HG03066 (cell line): ENCODE measurements around the gene DPCD.
"Not testable (repeated sequence)": the region's sequence is repeated elsewhere in the genome, so short reads cannot be mapped to it uniquely, and the experiment has no call there.

Experiments used
- ATAC-seq: cut with Tn5 transposase; IDR thresholded peaks from one replicate; pipeline ENCODE4 v1.9.1; 2021; ENCODE audit warnings: low read depth; ENCODE audit not compliant: unreplicated experiment

DPCD gene

DNA sequence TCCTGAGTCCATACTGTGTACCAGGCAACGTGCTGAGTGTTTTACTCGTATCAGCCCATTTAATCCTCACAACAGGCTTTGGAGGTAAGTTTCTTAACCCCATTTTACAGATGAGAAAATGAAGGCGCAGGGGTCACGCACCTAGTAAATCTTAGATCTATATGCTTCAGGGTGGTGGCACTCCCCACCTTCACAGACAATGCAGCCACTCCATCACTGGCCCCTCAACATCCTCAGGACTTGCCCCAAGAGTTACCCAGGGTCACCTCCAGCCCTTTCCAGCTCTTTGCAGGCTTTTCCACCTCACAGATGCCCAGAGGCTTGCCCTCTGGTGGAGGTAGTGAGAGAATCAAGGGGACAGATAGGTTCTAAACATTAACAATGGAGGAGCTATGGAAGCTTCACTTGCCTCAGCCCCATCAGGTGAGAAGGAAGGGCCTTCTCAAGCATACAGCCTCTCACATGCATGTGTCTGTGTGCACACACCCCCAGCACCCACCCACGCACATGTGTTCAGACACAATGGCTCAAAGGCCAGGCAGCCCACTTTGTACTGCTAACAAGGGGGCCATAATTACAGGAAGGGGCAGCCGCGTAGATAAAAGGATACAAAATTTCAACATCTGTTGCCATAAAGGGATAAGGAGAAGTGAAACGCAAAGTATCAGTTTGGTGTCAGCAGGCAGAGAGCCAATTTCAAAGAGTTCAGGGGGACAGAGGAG is 29.1 kb downstream of the DPCD start:
- no peak for ATAC-seq

DNA sequence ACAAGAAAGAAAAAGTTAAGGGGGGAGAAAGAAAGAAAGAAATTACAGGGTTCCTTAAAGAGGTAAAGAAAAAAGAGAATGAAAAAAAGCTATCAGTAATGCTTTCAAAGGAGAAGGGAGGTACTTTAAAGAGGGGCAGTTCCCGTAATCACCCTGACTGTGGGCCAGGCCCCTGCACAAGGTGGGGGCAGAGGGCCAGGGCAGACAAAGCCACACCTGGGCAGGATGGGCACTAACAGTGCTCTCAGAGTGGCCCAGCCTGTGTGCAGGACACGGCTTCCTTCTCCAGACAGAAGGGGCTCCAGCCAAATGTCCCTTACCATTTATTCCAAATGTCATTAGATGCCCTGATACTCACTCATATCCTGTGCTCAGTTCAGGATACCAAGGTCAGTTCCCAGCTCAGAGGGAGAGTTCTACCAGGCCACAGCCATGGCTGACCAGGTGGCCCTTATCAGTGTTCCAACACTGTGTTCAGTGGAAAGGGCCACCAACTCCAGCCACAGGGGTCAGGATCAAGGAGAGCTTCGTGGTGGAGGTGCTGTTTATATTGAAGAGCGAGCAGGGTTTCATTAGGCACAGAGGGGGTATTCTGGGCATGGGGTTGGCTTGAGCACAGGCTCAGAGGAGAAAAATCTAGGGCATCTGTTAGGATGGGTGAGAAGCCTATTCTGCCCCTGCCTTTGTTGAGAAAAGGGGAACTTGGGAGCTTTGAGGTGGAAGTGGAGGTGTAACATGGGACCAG is 29.9 kb downstream of the DPCD start:
- ATAC-seq = no peak

DNA sequence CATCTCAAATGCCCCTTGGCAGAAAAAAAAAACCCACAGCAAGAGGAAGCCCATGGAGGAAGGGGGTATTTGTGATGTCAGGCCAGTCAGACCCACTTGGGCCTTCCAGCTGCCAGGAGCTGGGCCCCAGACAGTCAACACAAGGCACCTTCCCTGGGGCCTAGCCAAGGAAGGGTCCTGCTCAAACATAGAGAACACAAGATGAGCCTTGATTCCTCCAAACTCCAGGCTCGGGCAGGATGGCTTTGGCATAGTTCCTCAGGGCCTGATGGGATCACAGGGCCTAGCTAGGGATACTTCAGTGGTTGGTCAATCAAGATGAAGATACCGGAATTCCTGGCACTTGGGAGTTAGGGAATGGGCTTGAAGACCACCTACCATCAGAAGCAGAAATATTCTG is 30.8 kb downstream of the DPCD start:
- ATAC-seq = no peak

DNA sequence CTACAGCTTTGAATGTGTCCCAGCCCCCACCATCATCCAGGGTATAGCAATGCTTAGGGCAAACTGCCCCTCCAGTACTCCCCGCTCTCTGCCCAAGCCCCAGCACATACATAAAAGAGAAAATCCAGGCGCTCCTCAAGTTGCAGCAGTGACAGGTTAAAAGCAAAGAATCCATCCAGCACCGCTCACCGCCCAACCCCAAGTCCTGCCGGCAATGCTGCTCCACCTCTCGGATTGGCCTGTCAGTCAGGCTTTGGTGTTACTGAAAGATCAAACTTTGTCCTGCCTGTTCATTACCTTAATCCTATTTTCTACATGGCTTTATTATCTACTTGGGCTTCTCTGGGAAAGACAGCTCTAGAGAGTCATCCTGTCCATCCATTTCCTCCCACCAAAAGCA is 31.9 kb downstream of the DPCD start:
- no peak for ATAC-seq

DNA sequence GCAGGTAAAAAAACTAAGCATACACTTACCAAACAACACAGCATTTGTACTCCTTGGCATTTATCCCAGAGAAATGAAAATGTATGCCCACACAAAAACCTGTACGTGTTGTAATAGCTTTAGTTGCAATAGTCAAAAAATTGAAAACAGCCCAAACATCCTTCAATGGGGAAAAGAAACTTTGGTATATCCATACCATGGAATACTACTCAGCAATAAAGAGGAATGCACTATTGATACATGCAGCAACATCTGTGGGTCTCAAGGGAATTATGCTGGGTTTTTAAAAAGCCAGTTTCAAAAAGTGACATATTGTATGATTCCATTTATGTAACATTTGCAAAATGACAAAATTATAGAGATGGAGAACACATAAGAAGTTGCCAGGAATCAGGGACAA is 35.4 kb downstream of the DPCD start:
- ATAC-seq = no peak

DNA sequence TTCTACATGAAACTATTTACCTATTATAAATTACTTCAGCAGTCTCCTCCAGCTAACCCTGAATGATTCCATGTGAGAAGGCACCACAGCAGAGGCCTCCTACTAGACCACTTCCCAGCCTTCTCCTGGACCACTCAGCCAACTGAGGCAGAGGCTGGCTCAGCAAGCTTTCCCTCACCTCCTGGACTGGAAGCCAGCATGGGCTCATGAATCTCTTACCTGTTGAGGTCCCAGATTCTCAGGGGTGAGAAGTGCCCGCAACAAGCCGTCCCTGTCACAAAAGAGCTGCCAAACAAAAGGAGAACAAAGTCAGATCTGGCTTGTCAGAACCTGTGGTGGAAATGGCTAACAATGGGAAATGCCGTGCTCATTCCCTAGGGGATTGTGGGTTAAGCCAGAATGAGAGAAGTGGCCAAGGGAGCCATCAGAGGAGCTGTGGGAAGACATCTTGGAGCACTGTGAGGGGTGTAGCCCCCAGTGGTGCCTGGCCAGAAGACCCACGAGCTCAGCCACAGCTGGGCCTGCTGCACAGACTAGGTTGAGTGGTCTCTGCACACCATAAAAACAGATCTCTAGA is 36.5 kb downstream of the DPCD start:
- ATAC-seq = no peak

DNA sequence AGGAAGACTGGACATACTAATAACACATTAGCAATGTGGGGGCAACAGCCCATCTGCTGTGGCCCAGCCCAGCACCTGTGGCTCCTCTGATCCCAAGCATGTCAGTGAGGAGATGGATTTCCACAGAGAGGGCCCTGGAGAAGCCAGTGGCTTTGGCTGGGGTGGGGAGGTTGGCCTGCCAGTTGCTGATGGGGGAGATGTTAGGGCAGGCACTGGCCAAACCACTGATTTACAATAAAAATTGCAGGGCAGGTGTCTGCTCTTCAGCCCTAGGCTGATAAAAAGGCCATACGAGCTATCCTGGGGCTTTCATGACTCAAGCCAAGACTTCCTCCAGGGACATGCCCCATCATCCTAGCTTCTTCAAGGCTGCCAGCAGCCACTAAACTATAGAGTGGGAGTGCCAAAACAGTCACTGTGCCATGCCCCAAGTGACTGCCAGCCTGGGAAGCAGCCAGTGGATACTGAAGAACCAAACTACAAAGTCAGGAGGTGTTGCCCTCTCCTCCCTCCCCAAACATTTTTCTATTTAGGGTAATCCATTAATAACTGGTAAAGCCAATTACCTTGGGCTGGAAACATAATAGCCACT is 37.8 kb downstream of the DPCD start:
- ATAC-seq = no peak

DNA sequence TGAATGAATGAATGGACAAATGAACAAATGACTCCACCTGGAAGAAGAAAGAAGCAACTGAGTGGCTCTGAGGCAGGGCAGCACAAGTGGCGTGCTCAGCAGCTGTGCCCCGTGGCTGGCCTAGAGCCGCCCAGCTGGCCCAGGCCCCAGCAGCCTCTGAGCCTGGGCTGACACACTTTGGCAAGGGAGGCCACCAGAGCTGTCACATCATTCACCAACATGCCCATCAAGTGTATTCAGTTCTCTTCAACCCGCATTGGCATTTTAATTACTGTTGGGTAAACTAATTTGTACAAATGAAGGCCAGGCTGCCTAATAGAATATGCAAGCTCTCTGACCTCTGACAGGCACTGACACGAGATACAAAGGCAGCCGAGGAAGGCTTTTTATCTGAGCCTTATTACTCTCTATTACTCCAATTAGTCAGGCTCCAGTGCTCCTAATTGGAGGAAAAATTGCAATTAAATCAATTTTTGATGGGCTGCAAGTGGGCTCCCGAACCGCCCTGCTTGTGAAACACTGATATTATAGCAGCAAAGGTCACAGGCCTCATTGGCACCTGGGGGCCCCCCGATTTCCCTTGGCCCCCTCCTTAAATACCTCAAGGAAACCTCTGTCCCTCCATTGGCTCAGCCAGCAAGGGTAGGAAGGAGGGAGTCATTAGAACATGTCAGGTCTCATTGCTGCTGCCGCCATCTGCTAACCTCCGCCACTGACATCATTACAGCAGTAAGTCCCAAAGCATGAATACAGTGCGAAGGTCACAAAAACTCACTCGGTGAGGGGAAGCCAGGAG is 41.9 kb downstream of the DPCD start:
- ATAC-seq = no peak

DNA sequence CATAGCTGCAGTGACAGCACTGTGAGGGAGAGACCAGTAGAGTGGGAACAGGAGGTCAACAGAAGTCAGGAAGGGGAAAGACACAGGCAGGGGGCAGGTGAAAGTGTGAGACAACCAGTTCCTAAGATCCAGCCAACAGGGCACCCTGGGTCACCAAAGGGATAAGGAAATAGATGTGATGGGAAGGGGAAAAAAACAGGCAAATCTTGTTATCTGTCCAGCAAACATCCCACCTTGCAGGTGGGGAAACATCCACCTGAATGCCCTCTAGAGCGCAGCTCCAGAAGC is 42.5 kb downstream of the DPCD start:
- ATAC-seq = no peak

DNA sequence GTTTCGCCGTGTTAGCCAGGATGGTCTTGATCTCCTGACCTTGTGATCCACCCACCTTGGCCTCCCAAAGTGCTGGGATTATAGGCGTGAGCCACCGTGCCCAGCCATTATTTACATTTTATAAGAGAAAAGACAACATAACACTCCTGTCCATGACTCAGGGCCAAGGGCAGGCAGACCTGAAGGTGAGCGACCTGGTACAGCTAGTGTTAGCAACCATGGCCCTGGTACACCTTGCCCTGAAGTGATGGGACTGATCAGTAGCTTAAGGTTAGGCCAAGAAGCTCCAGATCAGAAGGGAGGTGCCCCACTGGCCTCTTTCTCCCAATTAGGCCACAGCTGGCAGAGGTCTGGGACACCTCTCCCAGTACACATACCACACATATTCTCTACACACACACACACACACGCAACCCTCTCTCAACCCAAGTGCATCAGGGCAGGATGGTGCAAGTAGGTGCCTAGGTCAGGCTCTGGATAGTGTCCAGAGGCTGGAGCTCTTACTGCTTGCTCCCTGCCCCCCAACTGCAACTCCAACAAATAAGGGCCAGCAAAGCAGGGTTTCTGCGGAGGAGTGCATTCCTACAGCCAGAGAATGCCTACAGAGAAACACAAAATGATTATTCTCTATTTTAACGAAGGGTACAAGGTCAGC is 43.8 kb downstream of the DPCD start:
- ATAC-seq = no peak

DNA sequence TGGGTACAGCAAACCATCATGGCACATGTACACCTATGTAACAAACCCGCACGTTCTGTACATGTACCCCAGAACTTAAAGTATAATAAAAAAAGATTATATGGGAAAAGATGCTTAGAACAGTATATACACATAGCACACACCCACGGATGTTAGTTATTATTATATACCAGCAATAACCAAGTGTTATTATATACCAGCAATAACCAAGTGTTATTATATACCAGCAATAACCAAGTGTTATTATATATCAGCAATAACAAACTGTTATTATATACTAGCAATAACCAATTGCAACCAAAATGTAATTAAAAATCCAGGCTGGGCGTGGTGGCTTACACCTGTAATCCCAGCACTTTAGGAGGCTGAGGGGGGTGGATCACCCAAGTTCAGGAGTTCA is 45.4 kb downstream of the DPCD start:
- ATAC-seq = not testable (repeated sequence)

DNA sequence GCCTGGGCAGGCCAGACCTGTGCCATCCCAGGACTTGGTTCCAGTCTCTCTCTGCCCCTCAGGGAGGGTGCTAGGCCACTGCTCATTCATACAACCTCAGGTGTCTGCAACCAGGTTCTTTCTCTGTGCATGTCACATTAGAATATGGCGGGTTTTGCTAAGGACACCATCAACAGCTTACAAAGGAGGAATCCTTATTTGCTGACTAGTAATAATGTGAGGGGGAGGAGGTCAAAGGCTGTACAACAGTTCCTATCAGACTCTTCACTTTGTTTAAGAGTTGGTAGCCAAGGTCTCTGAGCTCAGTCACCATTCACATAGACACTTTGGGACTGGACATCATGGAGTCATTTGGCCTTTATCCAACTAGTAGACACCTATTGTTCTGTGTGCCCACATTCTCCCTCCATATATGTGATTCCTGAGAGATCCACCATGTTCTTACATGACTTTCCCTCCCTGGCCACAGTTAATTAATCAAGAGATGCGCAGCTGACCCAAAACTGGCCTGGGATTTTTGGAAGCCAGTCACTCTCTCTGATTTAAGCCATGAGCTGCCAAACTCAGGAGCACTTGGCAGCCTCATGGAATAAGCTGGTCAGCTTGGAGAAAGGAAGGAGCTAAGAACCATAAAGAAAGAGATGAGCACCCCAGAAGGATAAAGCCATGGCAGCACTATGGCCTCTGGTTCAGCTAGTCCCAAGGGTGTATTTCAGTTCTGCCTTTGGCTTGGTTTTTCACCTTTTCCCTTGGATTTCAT is 51.2 kb downstream of the DPCD start:
- ATAC-seq = no peak

DNA sequence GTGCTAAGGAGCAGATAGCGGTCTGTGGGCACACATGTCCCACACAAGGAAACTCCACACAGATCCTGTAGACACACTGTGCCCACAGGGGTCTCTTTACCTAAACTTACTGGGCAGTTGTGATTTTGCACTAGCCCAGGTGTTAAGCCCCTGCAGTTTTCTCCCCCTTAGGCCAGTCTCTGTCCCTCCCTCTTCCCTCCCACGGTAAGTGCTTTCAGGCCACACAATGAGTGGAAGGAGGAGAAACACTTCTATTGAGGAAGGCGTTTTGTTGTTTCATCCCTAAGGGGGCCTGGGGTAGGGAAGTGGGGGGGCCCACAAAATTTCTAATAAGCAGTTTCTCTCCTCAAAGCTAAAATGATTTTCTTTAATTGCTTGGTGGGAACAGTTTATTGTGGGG is 55.4 kb downstream of the DPCD start:
- ATAC-seq = no peak

DNA sequence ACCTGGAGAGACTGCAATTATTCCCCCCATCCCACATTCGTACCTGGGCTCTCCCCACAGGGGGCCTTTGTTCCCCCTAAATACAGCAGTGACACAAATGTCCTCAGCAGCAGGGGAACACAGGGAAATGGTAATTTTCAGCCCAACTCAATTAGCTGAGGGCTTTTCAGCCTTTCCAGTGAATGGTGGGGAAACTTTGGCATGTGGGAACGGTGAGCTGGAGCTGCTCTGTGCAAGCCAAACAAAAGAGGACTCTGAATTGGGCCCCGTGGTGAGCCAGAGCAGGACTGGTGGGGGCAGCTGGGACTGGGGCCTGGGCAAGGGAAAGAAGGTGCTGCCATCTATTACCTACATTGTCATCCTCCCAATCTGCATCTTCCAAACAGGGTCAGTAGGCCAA is 55.9 kb downstream of the DPCD start:
- no peak for ATAC-seq

DNA sequence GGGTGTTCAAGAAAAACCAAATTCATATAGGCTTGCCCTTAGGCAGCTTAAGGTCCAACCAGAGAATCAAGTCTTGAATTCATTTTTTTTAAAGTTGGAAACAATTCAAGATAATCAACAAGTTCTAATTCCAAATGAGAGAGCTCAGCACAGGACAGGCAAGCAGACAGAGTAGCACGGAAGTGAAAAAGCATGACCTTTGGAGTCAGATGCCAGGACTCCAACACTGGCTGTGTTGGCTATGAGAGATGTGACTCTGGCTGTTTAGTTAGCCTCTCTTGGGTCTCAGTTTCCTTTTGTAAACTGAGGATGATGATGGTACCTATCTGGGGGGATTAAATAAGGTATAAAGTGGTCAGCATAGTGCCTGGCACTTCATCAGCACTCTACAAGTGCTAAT is 57.5 kb downstream of the DPCD start:
- ATAC-seq = no peak

DNA sequence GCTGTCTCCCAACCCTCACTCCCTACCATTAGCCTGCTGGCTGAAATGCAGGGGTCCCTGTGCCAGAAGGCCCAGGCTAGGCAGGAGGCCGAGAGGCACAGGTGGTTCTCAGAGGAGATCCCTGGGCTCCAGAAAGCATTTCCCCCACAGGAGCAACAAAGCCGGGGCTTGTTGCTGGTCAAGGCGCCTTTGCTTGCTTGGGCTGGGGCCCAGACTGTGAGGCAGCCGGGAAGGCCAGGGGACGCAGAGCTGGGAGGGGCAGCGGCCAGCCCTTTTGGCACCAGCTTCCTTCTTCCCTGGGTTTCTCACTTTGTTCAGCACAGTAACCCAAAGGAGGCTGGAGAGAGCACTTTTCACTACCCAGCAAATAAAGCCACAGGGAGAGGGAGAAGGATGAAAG is 58.2 kb downstream of the DPCD start:
- ATAC-seq = no peak

DNA sequence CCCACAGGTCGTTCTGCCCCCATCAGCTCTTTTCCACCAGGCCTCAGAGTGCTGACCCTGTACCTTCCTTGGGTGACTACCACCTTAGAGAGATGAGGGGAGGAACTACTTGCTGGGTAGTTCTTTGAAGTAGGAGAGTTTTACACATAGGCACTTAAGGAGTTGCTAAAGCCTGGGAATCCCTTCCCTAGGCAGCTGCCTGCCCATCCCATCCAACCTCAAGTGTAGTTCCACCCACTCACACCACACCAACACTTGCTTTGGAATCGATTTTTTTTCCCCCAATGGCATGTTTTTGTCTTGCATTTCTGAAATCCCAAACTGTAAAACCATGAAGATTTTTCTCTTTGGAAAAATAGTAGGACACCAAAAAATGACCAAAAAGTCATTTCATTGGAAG is 59.1 kb downstream of the DPCD start:
- ATAC-seq = no peak

DNA sequence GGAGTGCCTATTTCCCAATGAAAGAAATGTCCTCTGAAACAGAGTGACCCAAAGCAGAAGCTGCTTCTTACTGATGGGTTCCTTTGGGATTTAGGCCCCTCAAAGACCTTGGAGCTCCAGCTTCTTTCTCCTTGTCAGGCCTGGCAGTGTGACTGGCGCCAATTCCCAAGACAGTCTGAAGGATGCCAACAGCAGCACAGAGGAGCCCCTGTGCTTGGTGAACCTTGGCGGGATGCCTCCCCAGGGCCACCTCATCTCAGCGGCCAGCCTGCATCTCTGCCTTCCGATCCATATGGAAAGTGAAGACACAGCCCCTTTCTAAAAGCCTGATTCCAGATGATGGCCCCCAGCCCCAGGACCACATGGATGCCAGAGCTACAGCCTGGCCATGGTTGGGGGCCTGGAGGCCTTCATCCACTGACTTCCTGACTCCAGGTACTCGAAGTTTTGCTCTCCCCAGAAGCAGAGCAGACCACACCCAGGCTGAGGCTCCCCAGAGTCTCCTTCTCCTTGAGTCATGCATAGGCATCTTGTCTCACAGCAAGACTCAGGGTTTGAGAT is 61.5 kb downstream of the DPCD start:
- ATAC-seq = no peak

DNA sequence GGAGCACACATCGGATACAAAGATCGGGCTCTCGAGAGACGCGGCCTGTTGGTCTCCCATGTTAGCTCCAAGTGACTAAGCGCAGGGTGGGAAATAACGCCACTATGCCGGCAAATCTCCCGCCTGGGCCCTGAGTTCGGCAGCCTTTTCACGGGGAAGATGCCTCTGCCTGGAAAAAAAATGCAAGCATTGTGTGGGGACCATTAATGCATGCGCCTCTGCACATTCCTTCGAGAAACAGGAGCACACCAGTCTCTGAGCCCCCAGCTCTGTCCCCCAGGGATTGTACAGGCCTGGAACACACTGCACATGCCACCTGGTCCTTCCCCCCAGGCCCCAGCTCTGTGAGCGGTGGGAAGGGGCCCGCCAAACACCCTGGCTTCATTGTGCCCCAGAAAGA is 62.7 kb downstream of the DPCD start:
- no peak for ATAC-seq

DNA sequence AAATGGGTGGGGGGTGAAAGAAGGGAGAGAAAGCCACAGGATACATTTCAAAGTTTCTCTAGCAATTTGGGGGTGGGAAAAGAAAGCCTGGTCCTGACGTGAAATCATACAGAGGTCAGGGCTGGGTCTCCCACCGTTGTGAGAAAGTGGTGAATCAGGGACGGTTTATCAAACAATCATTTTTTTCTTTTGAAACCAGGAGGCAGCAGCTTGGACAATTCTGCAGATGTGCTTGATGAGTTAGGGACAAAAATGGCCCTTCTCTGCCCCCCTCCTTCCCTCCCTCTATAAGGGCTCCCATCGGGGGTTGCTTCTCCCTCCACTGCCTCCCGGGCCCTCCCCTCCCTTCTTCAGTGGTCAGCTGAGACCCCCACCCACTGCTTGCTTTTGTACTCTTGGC is 63.2 kb downstream of the DPCD start:
- ATAC-seq = no peak
